MM.1S (cell line): Measurements from ENCODE around the gene ECHDC3.

Experiments used
- EZH2phosphoT487 ChIP-seq: fragments of 300-600 bp; sonication (generic); IDR thresholded peaks from 2 replicates; pipeline ENCODE4 v1.6.1; 2018; ENCODE audit warnings: antibody characterized with exemption, low read length
- TF ChIP-seq, protein P1 (sequence below): fragments of 300-600 bp; sonication (generic); IDR thresholded peaks from 2 replicates; pipeline ENCODE4 v1.5.1; 2016; ENCODE audit warnings: antibody characterized with exemption, low read length, mixed read lengths

DNA sequence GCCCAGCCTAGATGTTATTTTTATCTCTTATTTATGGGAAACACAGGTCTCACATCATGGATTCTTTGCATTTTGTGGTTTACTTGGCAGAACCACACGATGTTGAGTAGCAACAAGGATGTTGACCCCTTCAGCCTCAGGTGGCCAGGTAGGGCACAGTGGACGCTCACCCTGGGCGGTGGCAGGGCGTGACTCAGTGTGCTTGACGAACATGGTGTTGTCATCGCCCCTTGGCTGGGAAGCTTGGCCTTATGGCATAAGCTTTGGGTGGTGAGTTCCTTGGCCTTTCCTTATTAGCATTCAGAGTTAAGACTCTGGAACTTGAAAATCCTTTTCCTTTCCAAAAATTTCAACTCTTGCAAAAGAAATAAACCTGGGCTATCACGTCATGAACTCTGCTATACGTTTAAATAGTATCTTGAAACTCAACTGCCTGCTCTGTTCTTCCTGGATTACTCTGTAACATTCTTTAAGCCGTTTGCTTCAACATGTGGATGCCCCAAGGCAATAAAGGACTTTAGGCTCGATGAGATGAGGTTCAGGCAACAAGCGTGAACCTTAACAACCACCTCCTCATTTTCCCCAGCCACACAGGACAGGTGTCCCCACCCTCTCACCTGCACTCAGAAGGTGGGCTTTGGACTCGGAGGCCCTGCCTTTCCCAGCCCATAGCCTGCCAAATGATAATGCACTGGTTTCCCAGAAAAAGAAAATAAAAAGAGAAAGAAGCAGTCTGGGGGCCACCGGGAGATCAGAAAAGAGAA is 22.5 kb upstream of the ECHDC3 start:
- TF ChIP-seq, protein P1, sequence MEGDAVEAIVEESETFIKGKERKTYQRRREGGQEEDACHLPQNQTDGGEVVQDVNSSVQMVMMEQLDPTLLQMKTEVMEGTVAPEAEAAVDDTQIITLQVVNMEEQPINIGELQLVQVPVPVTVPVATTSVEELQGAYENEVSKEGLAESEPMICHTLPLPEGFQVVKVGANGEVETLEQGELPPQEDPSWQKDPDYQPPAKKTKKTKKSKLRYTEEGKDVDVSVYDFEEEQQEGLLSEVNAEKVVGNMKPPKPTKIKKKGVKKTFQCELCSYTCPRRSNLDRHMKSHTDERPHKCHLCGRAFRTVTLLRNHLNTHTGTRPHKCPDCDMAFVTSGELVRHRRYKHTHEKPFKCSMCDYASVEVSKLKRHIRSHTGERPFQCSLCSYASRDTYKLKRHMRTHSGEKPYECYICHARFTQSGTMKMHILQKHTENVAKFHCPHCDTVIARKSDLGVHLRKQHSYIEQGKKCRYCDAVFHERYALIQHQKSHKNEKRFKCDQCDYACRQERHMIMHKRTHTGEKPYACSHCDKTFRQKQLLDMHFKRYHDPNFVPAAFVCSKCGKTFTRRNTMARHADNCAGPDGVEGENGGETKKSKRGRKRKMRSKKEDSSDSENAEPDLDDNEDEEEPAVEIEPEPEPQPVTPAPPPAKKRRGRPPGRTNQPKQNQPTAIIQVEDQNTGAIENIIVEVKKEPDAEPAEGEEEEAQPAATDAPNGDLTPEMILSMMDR, result no peak
- TF ChIP-seq EZH2phosphoT487, result no peak
